HG02623 (cell line): ENCODE measurements around the gene HCN4.

ENCODE experiments used
- ATAC-seq: cut with Tn5 transposase; IDR thresholded peaks from one replicate; pipeline ENCODE4 v1.9.1; 2021; ENCODE audit warnings: moderate library complexity; ENCODE audit not compliant: unreplicated experiment

Gene HCN4

GRCh38 chr15:73328149-73328820 is 40.5 kb downstream of the HCN4 start:
- ATAC-seq, result no peak

- ATAC-seq, result no peak
These were observed 42.6 kb downstream of the HCN4 start for GRCh38 chr15:73326157-73326556.

- no peak for ATAC-seq
These were observed 43.4 kb downstream of the HCN4 start for GRCh38 chr15:73325191-73325861.

- ATAC-seq, result no peak
These were observed 44.1 kb downstream of the HCN4 start for GRCh38 chr15:73324496-73325170.

GRCh38 chr15:73323956-73324355 is 44.8 kb downstream of the HCN4 start:
- ATAC-seq, result no peak

GRCh38 chr15:73323374-73323955 is 45.3 kb downstream of the HCN4 start:
- no peak for ATAC-seq

GRCh38 chr15:73322665-73323373 is 45.9 kb downstream of the HCN4 start:
- ATAC-seq, result no peak

GRCh38 chr15:73321496-73322450 is 47.0 kb downstream of the HCN4 start:
- no peak for ATAC-seq

GRCh38 chr15:73320619-73321180 is 48.1 kb downstream of the HCN4 start:
- ATAC-seq, result no peak

GRCh38 chr15:73319460-73320245 is 49.1 kb downstream of the HCN4 start:
- no peak for ATAC-seq

GRCh38 chr15:73318463-73319351 is 50.1 kb downstream of the HCN4 start:
- ATAC-seq, result no peak

GRCh38 chr15:73317651-73318462 is 50.9 kb downstream of the HCN4 start:
- no peak for ATAC-seq

GRCh38 chr15:73313861-73314260 is 54.9 kb downstream of the HCN4 start:
- no peak for ATAC-seq

- ATAC-seq, result no peak
These were observed 60.5 kb downstream of the HCN4 start for GRCh38 chr15:73308305-73308704.

- ATAC-seq, result no peak
These were observed 63.2 kb downstream of the HCN4 start for GRCh38 chr15:73305331-73306211.

GRCh38 chr15:73303636-73304035 is 65.1 kb downstream of the HCN4 start:
- ATAC-seq, result no peak
